Caco-2 (cell line): ENCODE results near the gene ZMYND19. TPM values are rescaled to one million over a fixed set of nuclear protein-coding genes. Genes with fewer than 3 reads are reported as not detected.

ENCODE experiments used
- BruUV-seq: library from RNA; stranded (reverse); fragments of 400-500 nt; replicated peaks from 2 replicates; lab custom pipeline; 2021; lab: Mats Ljungman, UMichigan
- CTCF ChIA-PET: fragments of 300-600 bp; sonication (Branson Sonifier 250); formaldehyde crosslinking; loops from one replicate; lab custom pipeline; 2022; ENCODE audit warnings: antibody characterized with exemption; lab: Charles Lee
- POLR2A ChIA-PET: fragments of 300-600 bp; sonication (Branson Sonifier 250); formaldehyde crosslinking; loops from one replicate; lab custom pipeline; 2022; ENCODE audit warnings: antibody characterized with exemption; lab: Charles Lee
- DNase-seq, 2 experiments: peaks; one replicate each; pipeline versions ENCODE4 v3.0.0 to v3.0.0-alpha.2; 2020 to 2022
- H3K27me3 ChIP-seq: replicated peaks from 2 replicates; pipeline ENCODE4 v1.6.0; 2011; ENCODE audit warnings: low read length; ENCODE audit not compliant: control insufficient read depth, insufficient read depth
- H3K36me3 ChIP-seq: 2 replicates; pipeline ENCODE4 v1.5.1; 2011; ENCODE audit warnings: low read length; ENCODE audit not compliant: control insufficient read depth, insufficient read depth
- H3K4me1 ChIP-seq: fragments of 250-450 bp; sonication (Bioruptor Pico); 2 replicates; pipeline ENCODE4 v1.5.1; 2020; ENCODE audit warnings: mild to moderate bottlenecking
- H3K4me3 ChIP-seq: 2 replicates; pipeline ENCODE4 v1.5.1; 2011; ENCODE audit warnings: low read depth, mild to moderate bottlenecking, control low read depth, low read length
- H3K9me3 ChIP-seq: fragments of 250-450 bp; sonication (Bioruptor Pico); 2 replicates; pipeline ENCODE4 v1.5.1; 2020; ENCODE audit warnings: mild to moderate bottlenecking, moderate library complexity
- H3K27ac Mint-ChIP-seq: one replicate; pipeline ENCODE4 v1.8.0; 2022; ENCODE audit warnings: mixed read lengths; ENCODE audit not compliant: unreplicated experiment
- H3K27me3 Mint-ChIP-seq: one replicate; pipeline ENCODE4 v1.8.0; 2022; ENCODE audit warnings: mixed read lengths; ENCODE audit not compliant: insufficient read depth, unreplicated experiment
- H3K36me3 Mint-ChIP-seq: one replicate; pipeline ENCODE4 v1.8.0; 2022; ENCODE audit warnings: mild to moderate bottlenecking, mixed read lengths; ENCODE audit not compliant: insufficient read depth, unreplicated experiment
- H3K4me1 Mint-ChIP-seq: one replicate; pipeline ENCODE4 v1.8.0; 2022; ENCODE audit warnings: low read depth, mixed read lengths; ENCODE audit not compliant: unreplicated experiment
- H3K4me3 Mint-ChIP-seq: one replicate; pipeline ENCODE4 v1.8.0; 2022; ENCODE audit warnings: mild to moderate bottlenecking, moderate library complexity, mixed read lengths; ENCODE audit not compliant: unreplicated experiment
- H3K9me3 Mint-ChIP-seq: one replicate; pipeline ENCODE4 v1.8.0; 2022; ENCODE audit warnings: mixed read lengths; ENCODE audit not compliant: unreplicated experiment
- intact Hi-C: fragments of 100-400 bp; cut with micrococcal nuclease; formaldehyde crosslinking; loops from one replicate; pipeline ENCODE4 v1.10.0; 2022; ENCODE audit not compliant: unreplicated experiment
- total RNA-seq: library from RNA; stranded (reverse); gene quantifications from 2 replicates; pipeline ENCODE4 v1.2.3, GENCODE V29; 2022
- TF ChIP-seq, protein P1 (sequence below), 2 experiments: fragments of 200-600 bp in 1 of 2; IDR thresholded peaks; 1 replicate in 1 of 2; 2 replicates in 1 of 2; pipeline versions ENCODE4 v1.5.1 to v1.8.0; 2011 to 2022; ENCODE audit warnings: antibody characterized with exemption in 1 of 2, control low read depth in 1 of 2, inconsistent platforms in 1 of 2, low read depth in 1 of 2, low read length in 1 of 2, mild to moderate bottlenecking in 1 of 2, moderate library complexity in 1 of 2; ENCODE audit not compliant: insufficient read depth in 1 of 2, severe bottlenecking in 1 of 2, unreplicated experiment in 1 of 2

ZMYND19 gene
- total RNA-seq, 1 experiment from 2014 or later = 66.3 TPM

DNA sequence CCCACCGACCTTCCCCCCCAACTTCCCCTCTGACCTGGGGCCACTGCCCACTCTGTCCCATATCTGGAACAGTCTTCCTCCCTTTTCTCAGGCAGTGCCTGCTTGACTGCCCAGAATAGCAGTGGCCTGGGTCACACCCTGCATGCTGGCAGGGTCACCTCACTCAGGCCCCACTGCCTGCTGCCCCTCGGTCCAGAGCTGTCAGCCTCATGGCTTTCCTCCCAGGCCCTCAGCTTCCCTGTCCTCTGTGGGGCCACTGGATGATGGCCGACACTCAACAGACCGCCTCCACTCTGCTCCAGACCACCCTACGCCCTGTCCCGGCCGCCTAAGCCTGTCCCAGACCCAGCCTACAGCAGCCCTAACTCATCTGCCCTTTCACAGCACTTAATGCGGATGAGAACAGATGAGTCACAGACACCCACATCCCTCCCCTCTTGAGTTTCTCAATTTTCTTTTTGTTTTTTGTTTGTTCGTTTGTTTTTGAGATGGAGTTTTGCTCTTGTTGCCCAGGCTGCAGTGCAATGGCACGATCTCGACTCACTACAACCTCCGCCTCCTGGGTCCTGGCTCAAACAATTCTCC is 46.0 kb downstream of the ZMYND19 start:
- CTCF ChIA-PET = no interaction called here
- intact Hi-C loops = no loop called here
- TF ChIP-seq, protein P1, sequence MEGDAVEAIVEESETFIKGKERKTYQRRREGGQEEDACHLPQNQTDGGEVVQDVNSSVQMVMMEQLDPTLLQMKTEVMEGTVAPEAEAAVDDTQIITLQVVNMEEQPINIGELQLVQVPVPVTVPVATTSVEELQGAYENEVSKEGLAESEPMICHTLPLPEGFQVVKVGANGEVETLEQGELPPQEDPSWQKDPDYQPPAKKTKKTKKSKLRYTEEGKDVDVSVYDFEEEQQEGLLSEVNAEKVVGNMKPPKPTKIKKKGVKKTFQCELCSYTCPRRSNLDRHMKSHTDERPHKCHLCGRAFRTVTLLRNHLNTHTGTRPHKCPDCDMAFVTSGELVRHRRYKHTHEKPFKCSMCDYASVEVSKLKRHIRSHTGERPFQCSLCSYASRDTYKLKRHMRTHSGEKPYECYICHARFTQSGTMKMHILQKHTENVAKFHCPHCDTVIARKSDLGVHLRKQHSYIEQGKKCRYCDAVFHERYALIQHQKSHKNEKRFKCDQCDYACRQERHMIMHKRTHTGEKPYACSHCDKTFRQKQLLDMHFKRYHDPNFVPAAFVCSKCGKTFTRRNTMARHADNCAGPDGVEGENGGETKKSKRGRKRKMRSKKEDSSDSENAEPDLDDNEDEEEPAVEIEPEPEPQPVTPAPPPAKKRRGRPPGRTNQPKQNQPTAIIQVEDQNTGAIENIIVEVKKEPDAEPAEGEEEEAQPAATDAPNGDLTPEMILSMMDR (IDR thresholded peaks at IDR 0.05; ENCODE audit: insufficient read depth in 1 of 2, low read depth in 1 of 2, low read length in 1 of 2, severe bottlenecking in 1 of 2, unreplicated experiment in 1 of 2) = no peak
- no peaks in the 10 kb centered on the region for H3K36me3 ChIP-seq
- POLR2A ChIA-PET = no interaction called here
- H3K4me1 ChIP-seq = no peaks in the 10 kb centered on the region
- Mint-ChIP-seq H3K36me3 (no peaks in the 10 kb centered on the region), H3K27ac (no peak overlapping the region), H3K4me3 (no peak overlapping the region), H3K4me1 (no peaks in the 10 kb centered on the region), H3K9me3 (peaks cover 10% of the 10 kb centered on the region), H3K27me3 (no peaks in the 10 kb centered on the region)
- no TSS peak for BruUV-seq
- H3K27me3 ChIP-seq = no peaks in the 10 kb centered on the region
- no peaks in the 10 kb centered on the region for H3K9me3 ChIP-seq
- no peak for DNase-seq
- H3K4me3 ChIP-seq = no peak overlapping the region

DNA sequence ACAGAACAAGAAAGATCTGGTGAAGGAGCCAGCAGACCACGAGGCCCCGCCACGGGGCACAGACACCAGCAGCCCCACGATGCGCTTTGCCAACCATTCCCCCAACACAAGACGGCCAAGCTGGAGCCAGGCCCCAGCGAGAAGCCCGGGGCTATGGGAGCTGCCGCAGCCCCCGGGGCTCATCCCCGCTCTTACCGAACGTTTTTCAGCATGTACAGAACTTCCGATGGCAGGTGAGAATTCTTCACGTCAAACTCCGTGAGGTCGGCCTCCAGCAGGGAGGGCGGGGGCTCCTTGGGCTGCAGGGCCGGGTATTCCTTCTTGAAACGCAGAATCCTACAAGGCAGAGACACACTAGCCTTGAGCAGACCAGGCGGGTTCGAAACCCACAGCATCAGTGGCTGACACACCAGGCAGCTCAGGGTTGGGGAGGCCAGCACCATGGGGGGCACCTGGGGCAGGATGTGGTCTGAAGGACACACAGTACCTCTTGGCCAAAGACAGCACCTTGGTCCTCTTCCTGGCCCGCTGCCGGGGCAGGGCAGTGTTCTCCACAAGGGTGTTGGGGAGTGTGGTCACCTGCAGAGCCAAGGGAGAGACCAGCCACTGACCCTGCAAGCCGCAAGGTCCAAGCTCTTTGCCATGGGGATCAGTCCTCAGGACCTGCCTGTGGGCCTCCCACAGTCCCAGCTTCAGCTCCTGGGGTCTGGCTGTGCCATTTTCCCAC is 46.9 kb downstream of the ZMYND19 start:
- Histone ChIP-seq H3K4me3 (no peak overlapping the region), H3K36me3 (no peaks in the 10 kb centered on the region), H3K4me1 (no peaks in the 10 kb centered on the region), H3K27me3 (no peaks in the 10 kb centered on the region), H3K9me3 (no peaks in the 10 kb centered on the region)
- ChIA-PET CTCF (no interaction called here), POLR2A (no interaction called here)
- Mint-ChIP-seq H3K4me1 (no peaks in the 10 kb centered on the region), H3K36me3 (no peaks in the 10 kb centered on the region), H3K27ac (no peak overlapping the region), H3K4me3 (no peak overlapping the region), H3K9me3 (peaks cover 10% of the 10 kb centered on the region), H3K27me3 (no peaks in the 10 kb centered on the region)
- intact Hi-C loops = no loop called here
- DNase-seq = no peak
- TF ChIP-seq, protein P1 (IDR thresholded peaks at IDR 0.05; ENCODE audit: insufficient read depth in 1 of 2, low read depth in 1 of 2, low read length in 1 of 2, severe bottlenecking in 1 of 2, unreplicated experiment in 1 of 2) = no peak
- BruUV-seq = no TSS peak

DNA sequence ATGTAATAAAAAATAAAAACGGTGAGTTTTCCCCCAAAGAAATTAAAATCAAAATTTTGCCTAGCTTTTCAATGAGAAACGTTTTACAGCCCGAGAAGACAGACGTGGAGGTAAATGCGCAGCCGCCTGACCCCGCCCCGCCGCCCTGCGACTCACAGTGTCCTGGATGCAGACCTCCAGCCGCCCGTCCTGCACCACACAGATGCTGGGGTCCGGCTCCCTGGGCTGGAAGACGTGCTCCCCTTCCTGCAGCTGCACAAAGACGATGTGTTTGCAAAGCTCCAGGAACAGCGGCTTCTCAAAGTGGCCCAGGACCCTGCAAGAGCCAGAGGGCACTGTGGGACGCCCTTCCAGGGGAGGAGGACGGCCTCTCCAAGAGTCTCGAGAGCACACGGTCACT is 47.8 kb downstream of the ZMYND19 start:
- Mint-ChIP-seq H3K4me3 (no peak overlapping the region), H3K27me3 (no peaks in the 10 kb centered on the region), H3K4me1 (no peaks in the 10 kb centered on the region), H3K9me3 (peaks cover 10% of the 10 kb centered on the region), H3K27ac (no peak overlapping the region), H3K36me3 (no peaks in the 10 kb centered on the region)
- Histone ChIP-seq H3K27me3 (no peaks in the 10 kb centered on the region), H3K4me3 (no peak overlapping the region), H3K9me3 (no peaks in the 10 kb centered on the region), H3K36me3 (no peaks in the 10 kb centered on the region), H3K4me1 (no peaks in the 10 kb centered on the region)
- ChIA-PET POLR2A (no interaction called here), CTCF (no interaction called here)
- intact Hi-C loops = no loop called here
- no TSS peak for BruUV-seq
- TF ChIP-seq, protein P1 (IDR thresholded peaks at IDR 0.05; ENCODE audit: insufficient read depth in 1 of 2, low read depth in 1 of 2, low read length in 1 of 2, severe bottlenecking in 1 of 2, unreplicated experiment in 1 of 2) = no peak
- no peak for DNase-seq
